Measurements from ENCODE around the gene RAD23B.
"Not testable (repeated sequence)": the region's sequence is repeated elsewhere in the genome, so short reads cannot be mapped to it uniquely, and the experiment has no call there.

RAD23B gene

GRCh38 chr9:107294756-107295155, 11.7 kb downstream of the RAD23B start:
- no peak for DNase-seq

DNA sequence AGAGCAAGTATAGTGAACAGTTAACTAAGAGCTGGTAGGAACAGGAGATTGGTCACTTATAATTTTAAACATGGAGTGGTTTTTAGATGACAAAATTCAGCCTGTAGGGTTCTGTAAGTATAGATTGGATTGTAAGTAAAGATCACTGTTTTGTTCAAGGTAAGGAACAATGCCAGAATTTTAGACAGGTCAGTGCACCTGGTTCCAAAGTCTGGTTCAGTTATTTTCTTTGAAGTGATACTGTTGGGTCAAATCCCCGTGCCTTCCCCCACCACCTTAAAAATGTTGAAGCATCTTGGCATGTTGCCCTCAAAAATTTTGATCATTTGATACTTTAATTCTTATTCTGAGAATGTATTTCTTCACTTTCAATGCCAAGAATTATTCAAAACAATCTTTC, 12.9 kb downstream of the RAD23B start:
- DNase-seq, result no peak

DNA sequence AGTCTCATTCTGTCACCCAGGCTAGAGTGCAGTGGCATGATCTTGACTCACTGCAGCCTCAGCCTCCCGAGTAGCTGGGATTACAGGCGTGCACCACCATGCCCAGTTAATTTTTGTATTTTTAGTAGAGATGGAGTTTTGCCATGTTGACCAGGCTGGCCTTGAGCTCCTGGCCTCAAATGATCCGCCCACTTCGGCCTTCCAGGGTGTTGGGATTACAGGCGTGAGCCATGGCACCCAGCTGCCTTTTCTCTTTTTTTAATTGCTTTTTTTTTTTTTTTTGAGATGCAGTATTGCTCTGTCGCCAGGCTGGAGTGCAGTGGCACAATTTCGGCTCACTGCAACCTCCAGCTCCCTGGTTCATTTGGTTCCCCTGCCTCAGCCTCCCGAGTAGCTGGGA, 13.5 kb downstream of the RAD23B start:
- DNase-seq, result not testable (repeated sequence)

DNA sequence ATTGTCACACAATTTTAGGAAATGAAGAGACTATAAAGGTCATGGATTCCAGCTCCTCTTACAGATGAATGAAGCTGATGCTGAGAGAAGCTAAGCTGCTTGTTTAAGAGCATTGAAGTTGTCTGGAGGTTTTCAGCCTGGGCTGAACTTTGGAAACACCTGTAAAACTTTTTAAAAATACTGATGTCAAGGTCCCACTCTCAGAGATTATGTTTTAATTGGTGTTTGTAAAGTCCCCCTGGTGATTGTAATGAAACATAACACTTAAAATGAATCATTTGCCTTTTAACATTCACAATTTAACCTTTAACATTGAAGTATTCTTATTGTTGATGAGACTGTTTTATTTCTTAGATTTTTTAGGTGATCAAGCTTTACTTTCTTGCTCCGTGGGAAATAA, 16.4 kb downstream of the RAD23B start:
- no peak for DNase-seq

- DNase-seq, result no peak
These were observed 23.2 kb downstream of the RAD23B start for GRCh38 chr9:107306308-107306707.

- DNase-seq, result no peak
These were observed 24.3 kb downstream of the RAD23B start for GRCh38 chr9:107307331-107307730.

GRCh38 chr9:107308461-107308860, 25.4 kb downstream of the RAD23B start:
- no peak for DNase-seq

DNA sequence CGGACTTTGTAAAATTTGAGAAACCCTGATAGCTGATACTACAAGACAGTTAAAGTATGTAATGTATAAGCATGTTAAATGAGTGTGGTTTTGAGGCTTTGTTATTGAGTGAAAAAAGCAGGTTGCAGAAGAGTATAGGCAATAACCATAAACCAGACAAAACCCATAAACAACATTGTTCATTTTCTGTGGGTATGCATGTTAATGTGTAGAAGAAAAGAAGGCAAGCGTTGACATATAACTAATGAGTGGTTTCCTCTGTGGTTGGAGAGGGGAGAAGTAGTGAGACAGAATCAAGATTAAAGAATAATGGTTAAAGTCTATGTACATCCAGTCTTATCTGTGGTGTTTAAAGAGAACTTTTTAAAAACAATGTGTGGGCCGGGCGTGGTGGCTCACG, 26.2 kb downstream of the RAD23B start:
- no peak for DNase-seq

GRCh38 chr9:107312376-107313050, 29.4 kb downstream of the RAD23B start:
- no peak for DNase-seq

- DNase-seq, result no peak
These were observed 30.5 kb downstream of the RAD23B start for GRCh38 chr9:107313555-107314096.

GRCh38 chr9:107314763-107315162, 31.7 kb downstream of the RAD23B start:
- no peak for DNase-seq

DNA sequence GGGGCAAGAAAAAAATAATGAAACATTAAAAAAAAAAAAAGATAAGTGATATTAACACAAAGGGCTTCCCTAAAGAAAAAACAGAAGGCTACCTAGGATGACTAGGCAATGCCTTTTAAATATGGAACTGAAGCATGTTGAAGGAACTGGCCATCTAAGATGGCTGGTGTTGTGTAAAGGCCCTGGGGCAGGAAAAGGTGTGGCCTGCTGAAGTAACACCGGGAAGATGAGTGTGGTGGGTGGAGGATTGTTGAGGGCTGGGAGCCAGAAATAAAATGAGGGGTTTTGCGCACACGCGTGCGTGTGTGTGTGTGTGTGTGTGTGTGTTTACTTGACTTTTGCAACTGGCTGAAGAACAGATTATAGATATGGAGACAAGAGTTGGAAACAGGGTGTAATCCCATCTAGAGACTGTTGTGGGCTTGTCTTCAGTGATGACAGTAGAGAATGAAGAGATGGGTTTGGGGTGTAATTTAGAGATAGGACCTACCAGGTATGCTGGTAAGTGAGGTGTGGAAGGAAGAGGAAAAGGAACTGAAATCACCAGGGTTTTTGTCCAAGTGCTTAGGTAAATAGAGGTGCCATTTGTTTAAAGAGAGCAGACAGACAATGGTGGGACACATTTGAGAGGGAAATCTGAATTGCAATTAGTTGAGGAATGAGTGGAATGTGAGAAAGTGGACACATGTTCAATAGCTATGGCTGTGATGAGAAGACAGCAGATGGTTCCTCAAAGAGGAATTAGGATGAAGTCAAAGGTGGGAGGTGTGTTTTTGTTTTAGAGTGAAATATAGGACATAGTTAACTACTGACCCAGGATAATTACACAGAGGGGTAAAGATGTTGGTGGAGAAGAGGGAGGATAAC, 33.9 kb downstream of the RAD23B start:
- no peak for DNase-seq

DNA sequence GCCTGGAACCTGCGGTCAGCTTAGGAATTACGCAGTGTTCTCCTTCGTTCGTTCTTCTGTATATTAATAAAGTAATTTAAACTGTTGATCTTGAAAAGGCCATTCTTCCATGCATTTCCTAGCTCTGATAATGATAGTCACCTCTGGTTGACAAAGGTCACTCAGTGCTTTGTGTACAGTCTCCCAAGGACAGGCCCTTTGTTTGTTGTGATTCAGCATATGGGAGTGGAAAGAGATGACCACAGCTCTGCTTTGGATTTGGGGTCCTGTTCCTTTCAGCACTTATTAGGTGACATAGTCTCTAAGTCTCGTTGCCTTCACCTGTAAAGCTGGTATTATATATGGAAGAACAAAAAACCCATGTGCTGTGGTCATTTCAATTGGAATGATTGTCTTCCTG, 39.6 kb downstream of the RAD23B start:
- no peak for DNase-seq

DNA sequence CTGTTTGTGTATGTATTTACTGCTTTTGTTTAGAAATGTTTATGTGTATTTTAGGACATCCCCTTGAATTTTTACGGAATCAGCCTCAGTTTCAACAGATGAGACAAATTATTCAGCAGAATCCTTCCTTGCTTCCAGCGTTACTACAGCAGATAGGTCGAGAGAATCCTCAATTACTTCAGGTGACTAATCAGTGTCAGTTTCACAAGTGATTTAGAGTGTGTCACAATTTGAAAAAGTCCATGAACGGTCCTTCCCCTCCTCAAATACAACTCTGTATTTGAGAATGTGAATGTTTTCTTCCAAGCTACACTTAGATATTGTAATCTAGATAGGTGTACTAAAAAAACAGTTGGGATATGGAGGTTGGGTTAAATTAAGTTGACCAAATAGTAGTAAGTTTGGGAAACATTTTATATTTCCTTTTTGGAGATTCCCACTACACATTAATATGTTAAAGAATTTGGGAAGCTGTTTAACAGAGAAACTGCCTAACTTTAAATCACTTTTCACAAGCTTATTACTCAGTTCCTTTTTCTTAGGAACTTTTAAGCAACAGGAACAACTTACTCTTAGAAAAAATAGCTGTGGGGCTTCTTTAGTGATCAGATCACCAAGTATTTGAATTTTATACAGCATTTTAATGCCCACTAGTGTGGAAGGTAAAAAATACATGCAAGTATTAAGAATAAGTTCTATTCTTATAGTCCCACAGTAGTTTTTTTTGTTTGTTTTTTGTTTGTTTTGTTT, 40.9 kb downstream of the RAD23B start:
- DNase-seq, result no peak

GRCh38 chr9:107325842-107326241, 42.8 kb downstream of the RAD23B start:
- DNase-seq, result no peak

DNA sequence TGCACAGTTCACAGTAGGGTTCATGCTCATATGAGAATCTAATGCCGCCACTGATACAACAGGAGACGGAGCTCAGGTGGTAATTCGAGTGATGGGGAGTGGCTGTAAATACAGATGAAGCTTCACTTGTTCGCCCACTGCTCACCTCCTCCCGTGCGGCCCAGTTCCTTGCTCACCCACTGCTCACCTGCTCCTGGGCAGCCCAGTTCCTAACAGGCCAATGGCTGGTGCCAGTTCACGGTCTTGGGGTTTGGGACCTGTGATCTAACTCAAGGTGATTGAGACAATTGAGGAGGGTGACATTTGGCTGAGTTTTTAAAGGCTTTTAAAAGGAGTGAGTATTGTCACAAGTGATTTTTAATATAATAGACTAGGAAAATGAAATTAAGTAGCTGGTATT, 45.4 kb downstream of the RAD23B start:
- DNase-seq, result no peak

GRCh38 chr9:107330420-107330819, 47.3 kb downstream of the RAD23B start:
- DNase-seq, result no peak

- DNase-seq, result no peak
These were observed 49.8 kb downstream of the RAD23B start for GRCh38 chr9:107332883-107333282.

DNA sequence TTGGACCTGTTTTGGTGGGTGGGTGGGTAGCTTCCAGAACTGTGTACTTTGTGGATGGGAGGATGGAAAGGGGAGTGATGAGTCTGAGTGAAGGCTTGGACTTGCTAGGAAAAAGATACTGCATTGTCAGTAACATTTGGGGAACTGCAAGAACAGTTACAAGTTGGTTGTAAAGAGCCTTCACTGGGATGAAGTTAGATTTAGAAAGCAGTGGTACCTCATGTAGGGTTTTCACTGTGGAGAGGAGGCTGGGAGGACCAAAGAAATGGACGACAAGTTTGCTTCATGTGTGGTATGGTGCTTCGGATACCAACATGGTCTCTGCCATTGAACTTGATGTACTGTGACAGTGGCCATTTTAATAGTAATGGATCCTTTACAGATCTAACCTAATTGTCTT, 50.3 kb downstream of the RAD23B start:
- DNase-seq, result no peak

GRCh38 chr9:107334103-107334776, 51.2 kb downstream of the RAD23B start:
- no peak for DNase-seq

DNA sequence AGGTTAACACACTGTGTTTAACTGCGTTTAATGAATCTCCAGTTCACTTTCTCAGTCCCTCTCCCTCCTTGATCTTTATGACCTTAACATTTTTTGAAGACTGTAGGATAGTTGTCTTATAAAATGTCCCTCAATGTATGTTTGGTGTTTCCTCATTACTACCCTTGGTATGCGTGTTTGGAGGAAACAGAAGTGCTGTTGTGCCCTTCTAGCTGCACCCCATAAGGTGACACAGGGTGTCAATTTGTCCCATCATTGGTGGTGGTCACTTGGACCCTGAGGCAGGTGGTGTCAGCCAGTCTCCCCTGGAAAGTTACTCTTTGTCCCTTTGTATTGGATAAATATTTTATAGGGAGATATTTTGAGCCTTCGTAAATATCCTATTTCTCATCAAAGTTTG, 52.3 kb downstream of the RAD23B start:
- no peak for DNase-seq

GRCh38 chr9:107336718-107337360, 53.8 kb downstream of the RAD23B start:
- DNase-seq, result no peak
